NK-92 (cell line): ENCODE data around the gene ANKRD30B.
"Not testable (repeated sequence)": the region's sequence is repeated elsewhere in the genome, so short reads cannot be mapped to it uniquely, and the experiment has no call there.

Experiments
- DNase-seq: peaks from one replicate; lab custom pipeline; 2025; ENCODE audit not compliant: unreplicated experiment; lab: John Stamatoyannopoulos, UW

ANKRD30B gene, protein sequence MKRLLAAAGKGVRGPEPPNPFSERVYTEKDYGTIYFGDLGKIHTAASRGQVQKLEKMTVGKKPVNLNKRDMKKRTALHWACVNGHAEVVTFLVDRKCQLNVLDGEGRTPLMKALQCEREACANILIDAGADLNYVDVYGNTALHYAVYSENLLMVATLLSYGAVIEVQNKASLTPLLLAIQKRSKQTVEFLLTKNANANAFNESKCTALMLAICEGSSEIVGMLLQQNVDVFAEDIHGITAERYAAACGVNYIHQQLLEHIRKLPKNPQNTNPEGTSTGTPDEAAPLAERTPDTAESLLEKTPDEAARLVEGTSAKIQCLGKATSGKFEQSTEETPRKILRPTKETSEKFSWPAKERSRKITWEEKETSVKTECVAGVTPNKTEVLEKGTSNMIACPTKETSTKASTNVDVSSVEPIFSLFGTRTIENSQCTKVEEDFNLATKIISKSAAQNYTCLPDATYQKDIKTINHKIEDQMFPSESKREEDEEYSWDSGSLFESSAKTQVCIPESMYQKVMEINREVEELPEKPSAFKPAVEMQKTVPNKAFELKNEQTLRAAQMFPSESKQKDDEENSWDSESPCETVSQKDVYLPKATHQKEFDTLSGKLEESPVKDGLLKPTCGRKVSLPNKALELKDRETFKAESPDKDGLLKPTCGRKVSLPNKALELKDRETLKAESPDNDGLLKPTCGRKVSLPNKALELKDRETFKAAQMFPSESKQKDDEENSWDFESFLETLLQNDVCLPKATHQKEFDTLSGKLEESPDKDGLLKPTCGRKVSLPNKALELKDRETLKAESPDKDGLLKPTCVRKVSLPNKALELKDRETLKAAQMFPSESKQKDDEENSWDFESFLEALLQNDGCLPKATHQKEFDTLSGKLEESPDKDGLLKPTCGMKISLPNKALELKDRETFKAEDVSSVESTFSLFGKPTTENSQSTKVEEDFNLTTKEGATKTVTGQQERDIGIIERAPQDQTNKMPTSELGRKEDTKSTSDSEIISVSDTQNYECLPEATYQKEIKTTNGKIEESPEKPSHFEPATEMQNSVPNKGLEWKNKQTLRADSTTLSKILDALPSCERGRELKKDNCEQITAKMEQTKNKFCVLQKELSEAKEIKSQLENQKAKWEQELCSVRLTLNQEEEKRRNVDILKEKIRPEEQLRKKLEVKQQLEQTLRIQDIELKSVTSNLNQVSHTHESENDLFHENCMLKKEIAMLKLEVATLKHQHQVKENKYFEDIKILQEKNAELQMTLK (N-terminal part only)

DNA sequence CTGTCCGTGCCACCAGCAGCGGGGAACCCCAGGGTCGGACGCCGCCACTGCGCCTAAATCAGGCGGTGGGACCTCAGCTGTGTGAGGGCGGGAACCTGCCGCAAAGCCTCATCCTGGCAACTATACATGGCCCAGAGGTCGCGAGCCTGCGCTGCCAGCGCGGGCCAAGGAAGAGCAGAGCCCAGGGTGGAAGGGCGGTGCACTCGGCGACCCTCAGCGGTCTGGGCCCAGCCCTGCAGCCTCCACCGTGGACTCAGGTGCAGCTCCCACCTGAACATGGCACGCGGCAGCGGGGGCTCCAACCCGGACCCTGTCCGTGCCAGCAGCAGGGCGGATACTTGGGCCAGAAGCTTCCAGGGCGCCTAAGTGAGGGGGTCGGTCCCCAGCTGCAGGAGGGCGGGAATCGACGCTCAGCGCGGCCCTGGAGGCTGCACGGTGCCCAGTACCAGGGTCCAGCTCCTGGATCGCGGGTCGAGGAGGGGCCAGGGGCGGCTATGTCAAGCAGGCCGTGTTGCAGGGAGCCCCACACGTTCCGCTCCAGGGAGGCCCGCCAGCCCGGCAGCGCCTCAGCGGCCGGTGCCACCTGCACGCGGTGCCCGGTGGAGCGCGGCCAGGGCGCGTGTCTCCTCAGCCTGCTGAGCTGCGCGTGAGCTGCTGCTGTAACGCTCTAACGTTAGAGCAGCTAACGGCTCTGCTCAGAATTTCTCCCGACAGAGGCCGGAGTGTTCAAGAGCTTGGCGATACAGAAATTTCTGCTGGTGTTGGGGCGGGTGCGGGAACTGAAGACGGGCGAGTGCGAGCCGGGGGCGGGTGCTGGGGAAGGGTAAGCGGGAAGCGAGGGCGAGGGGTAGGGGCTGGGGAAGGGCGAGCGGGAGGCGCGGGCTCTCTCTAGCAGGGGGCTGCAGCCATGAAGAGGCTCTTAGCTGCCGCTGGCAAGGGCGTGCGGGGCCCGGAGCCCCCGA lies at the start of gene ANKRD30B:
TSS of gene ANKRD30B (plus strand) at position 660 of the 962 bp plus-strand sequence. CDS start at position 908, 248 bp downstream.
- DNase-seq = no peak

DNA sequence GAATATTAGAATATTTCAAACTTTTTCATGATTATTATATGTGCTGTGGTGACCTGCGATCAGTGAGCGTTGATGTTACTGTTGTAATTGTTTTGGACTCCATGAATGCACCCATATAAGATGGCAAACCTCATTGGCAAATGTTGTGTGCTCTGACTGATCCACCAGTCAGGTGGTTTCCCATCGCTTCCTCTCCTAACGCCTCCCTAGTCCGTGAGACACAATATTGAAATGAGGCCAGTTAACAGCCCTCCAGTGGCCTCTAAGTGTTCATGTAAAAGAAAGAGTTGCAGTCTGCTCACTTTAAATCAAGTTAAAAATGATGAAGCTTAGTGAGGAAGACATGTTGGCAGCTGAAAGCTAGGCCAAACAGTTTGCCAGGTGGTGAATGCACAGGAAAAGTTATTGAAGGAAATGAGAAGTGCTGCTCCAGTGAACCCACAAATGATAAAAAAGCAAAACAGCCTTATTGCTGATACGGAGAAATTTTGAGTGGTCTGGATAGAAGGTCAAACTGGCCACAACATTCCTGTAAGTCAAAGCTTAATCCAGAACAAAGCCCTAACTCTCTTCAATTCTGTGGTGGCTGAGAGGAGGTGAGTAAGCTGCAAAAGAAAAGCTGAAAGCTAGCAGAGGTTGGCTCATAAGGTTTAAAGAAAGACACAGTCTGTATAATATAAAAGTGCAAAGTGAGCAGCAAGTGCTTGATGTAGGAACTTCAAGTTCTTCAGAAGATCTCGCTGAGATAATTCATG lies 46.5 kb upstream of the ANKRD30B start:
- DNase-seq = not testable (repeated sequence)

DNA sequence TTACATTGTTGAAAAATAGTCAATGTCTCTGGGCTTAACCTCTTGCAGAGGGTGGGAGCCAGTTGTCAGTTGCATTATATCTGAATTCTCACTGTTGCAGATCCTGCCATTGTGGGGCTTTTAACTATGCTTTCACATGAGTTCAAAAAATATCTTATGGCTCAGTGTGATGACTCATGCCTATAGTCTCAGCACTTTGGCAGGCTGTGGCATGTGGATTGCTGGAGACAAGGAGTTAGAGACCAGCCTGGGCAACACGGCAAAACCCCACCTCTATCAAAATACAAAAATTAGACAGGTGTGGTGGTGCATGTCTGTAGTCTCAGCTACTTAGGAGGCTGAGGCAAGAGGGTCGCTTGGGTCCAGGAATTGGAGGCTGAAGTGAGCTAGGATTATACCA lies 38.2 kb upstream of the ANKRD30B start:
- DNase-seq = not testable (repeated sequence)

DNA sequence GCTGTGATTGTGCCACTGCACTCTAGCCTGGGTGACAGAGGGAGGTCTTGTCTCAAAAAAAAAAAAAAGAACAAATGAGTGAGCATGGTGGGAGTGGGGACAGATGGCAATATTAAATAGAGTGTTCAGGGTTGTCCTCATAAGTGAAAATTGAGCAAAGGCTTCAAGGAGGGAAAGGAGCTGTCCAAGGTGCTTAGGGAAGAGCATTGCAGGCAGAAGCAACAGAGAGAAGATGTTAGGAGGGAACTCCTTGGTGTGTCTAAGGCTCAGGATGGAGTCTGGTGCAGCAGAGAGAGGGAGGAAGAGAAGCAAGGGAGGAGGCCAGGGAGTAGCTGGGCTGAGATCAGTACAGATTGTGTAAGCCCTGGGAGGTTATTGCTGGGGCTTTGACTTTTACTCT lies 26.4 kb upstream of the ANKRD30B start:
- not testable (repeated sequence) for DNase-seq

DNA sequence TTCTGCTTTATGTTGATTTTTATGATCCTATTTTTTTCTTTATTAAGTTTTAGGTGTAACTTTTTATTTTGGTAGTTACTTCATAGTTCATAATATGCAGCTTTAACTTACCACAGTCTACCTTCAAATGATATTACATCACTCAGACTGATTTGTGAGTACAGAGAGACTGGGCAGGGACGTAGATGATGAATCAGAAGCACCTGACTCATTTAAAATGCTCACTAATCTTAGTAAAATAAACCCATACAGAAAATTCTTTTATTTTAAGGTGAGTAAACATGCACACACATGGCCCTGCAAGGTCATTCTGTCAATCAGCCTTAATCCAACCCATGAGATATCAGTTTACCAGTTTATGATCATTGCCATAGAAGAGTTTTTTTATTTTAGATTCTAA lies 8.9 kb upstream of the ANKRD30B start:
- not testable (repeated sequence) for DNase-seq

DNA sequence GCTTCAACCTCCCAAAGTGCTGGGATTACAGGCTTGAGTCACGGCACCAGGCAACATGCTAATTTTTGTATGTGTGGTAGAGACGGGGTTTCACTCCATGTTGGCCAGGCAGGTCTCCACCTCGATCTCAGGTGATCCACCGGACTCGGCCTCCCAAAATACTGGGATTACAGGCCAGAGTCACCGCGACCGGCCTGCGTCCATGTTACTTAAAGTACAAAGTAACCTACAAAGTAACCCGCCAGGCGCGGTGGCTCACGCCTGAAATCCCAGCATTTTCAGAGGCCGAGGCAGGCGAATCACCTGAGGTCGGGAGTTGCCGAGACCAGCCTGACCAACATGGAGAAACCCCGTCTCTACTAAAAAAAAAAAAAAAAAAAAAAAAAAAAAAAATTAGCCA lies 1.1 kb upstream of the ANKRD30B start:
- no peak for DNase-seq

DNA sequence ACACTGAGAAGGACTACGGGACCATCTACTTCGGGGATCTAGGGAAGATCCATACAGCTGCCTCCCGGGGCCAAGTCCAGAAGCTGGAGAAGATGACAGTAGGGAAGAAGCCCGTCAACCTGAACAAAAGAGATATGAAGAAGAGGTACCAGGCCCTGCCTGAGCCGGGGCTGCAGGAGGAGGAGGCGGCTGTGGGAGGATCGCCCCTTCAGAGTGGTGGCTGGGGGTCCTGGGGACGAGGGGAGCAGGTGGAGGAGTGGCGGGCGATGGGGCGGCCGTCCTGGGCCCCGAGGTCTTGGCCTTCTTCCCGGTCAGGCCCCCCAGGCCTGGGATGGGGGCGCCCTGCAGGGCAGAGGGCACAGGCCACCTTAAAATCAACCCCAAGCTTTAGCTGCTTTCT lies 524 bp downstream of the ANKRD30B start:
- no peak for DNase-seq

DNA sequence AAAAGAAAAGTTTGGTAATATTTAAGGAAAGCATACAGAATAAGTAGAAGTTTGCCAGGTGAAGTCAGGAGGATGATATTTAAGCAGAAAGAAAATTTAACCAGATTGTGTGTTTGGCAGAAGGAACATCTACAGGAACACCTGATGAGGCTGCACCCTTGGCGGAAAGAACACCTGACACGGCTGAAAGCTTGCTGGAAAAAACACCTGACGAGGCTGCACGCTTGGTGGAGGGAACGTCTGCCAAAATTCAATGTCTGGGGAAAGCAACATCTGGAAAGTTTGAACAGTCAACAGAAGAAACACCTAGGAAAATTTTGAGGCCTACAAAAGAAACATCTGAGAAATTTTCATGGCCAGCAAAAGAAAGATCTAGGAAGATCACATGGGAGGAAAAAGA lies 15.6 kb downstream of the ANKRD30B start:
- not testable (repeated sequence) for DNase-seq

DNA sequence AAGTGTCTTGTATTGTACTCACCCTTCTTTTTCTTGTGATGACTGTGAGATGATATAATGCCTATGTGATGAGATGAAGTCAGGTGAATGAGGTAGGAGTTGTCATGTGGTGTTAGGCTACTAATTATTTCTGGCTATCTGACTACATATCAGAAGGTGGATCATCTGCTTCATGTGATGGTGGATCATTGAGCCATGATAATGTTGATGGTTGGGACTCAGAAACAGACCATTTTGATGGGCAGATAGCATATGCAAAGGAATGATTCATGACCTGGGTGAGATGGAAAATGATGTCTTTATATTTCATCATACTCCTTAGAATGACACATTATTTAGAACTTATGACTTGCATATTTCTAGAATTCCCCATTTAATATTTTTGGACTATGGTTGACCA lies 19.5 kb downstream of the ANKRD30B start:
- DNase-seq = no peak

DNA sequence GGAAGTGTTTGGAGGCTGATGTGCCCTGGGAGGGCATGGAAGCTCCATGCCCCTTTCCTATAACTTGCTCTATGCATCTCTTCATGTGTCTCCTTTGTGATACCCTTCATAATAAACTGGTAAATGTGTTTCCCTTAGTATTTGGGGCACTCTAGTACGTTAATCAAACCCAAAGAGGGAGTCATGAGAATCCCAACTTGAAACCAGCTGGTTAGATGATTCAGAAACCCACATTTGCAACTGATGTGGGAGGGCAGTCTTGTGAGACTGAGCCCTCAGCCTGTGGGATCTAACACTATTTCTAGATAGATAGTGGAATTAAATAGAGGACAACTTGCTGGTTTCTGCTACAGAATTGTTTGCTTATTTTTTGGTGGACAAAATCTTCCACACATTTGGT lies 20.3 kb downstream of the ANKRD30B start:
- no peak for DNase-seq

DNA sequence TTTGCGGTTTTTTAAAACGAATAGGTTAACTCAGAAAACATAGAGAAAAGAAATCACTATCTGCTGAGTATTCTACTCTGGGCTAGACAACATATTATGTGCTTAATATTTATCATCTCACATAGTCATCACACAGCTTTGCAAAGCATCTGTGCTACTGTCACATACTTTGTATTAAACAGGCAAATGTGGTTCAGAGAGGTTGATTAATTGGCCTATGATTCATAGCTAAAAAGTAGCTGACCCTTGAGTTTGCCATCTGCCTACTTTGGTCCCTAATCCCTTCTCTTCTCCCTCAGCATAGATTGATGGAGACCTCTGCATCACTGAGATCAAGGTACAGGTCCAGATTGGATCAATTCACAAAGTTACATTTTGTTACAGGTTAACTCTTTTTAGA lies 21.4 kb downstream of the ANKRD30B start:
- no peak for DNase-seq

DNA sequence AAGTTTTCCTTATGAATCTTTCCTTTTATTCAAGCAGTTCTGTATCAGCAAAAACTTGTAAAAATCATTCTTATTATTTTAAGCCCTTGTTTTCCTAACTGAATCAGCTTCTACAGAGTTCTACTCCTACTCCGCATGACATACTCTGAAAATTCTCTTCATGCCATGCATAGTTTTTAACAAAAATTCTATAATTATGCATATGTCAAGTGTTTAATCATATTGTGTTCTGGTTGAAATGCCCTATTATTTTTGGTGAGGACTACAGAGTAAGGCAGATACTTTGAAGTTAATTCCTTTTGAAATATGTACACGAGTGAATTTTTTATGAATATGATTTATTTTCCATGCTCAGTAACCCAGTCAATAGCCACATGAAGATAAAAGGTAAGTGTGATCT lies 28.8 kb downstream of the ANKRD30B start:
- DNase-seq = no peak

DNA sequence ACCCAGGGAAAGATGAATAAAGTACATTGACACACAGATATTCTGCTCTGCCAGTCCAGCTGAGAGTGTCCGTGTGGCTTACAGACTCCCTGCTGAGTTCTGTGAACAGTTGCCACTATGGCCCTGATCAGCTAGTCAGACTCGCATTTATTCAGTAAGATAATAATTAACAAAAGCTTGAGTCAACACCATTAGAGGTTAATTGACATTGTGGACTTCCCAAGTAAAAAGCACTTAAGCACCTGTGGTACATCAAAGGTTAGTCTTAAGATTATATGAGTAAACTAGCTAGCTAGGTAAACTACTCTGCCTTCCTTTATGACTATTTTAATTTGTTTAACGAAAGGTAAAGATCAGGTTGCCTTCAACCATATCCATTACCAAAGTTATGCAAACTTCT lies 33.7 kb downstream of the ANKRD30B start:
- DNase-seq = no peak

DNA sequence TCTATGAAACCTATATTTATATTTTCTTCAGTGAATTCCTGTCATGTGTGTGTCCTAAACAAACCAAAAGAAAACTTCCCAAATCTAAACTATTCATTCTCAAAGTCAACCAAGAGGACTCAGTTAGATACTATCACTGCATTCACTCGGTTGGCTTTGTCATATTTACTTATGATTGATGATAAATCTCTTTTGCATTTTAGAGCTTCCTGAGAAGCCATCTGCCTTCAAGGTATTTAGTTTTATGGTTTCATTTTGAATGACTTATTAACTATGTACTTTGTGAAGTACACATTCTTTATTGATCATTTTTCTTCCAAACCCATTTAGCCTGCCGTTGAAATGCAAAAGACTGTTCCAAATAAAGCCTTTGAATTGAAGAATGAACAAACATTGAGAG lies 36.2 kb downstream of the ANKRD30B start:
- DNase-seq = no peak

DNA sequence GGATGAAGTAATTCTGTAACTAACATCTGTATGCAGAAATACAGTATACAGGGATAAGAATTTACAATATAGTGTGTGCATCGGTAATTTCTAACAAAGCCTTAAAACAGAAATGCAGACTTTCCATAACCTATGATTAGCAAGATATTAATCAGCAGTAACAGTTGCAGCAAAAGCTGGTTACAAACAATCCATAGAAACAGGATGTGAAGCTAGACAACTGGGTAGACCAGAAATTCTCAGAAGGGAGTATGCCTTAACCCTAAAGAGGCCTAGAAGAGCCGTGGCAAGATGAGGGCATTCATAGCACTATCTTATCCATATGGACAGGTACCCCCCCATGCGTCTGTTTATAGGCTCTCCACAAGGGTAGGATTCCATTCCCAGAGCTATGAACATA lies 48.9 kb downstream of the ANKRD30B start:
- DNase-seq = not testable (repeated sequence)

DNA sequence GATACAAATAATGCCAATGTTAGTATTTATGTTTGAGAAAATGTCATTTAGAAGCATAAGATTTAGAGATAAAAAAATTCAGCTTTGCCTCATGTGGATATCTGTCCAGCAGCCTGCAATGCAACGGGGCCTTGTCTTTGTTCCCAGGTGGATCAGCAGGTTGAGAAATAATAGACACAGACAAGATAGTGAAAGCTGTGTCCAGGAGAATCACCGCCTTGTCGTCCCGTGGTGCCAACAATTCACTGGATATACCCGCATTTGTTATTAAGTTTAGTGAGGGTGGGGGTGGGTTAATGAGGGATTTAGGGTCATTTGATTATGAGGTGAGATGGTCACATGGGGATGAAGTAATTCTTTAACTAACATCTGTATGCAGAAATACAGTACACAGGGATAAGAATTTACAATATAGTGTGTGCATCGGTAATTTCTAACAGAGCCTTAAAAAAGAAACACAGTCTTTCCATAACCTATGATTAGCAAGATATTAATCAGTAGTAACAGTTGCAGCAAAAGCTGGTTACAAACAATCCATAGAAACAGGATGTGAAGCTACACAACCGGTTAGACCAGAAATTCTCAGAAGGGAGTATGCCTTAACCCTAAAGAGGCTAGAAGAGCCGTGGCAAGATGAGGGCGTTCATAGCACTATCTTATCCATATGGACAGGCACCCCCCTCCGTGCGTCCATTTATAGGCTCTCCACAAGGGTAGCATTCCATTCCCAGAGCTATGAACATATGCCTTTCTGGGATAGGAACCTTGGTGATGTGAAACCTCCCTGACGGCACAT lies 50.2 kb downstream of the ANKRD30B start:
- DNase-seq = not testable (repeated sequence)

DNA sequence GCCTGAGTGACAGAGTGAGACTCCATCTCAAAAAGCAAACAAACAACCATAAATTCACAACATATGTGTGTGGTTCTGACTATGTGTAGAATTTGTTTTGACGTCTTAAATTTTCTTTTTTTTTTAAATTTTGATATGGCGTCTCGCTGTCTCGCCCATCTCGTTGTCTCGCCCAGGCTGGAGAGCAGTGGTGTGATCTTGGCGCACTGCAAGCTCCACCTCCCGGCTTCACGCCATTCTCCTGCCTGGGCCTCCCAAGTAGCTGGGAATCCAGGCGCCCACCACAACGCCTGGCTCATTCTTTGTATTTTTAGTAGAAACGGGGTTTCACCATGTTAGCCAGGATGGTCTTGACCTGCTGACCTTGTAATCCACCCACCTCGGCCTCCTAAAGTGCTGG lies 63.1 kb downstream of the ANKRD30B start:
- not testable (repeated sequence) for DNase-seq

DNA sequence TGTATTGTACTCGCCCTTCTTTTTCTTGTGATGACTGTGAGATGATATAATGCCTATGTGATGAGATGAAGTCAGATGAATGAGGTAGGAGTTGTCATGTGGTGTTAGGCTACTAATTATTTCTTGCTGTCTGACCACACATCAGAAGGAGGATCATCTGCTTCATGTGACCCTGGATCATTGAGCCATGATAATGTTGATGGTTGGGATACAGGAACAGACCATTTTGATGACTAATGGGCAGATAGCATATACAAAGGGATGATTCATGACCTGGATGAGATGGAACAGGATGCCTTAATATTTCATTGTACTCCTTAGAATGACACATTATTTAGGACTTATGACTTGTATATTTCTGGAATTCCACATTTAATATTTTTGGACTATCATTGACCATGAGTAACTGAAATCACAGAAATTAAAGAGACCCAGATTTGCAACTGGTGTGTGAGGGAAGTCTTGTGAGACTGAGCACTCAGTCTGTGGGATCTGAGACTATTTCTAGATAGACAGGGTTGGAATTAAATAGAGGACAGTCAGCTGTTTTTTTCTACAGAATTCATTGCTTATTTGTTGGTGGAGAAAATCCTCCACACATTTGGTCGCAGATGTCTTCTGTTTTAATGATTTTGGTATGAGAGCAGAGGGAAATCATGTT lies 79.1 kb downstream of the ANKRD30B start:
- not testable (repeated sequence) for DNase-seq
